Nucleus accumbens (tissue), 56 donors: ENCODE results near the gene SLC26A2.
A peak's percentile ranks its signal among the peaks of the same experiment; 100 is the strongest.

Experiments used
- DNase-seq, 56 donors: peaks; one replicate each; lab custom pipeline; 2025; lab: John Stamatoyannopoulos, UW

Gene SLC26A2

DNA sequence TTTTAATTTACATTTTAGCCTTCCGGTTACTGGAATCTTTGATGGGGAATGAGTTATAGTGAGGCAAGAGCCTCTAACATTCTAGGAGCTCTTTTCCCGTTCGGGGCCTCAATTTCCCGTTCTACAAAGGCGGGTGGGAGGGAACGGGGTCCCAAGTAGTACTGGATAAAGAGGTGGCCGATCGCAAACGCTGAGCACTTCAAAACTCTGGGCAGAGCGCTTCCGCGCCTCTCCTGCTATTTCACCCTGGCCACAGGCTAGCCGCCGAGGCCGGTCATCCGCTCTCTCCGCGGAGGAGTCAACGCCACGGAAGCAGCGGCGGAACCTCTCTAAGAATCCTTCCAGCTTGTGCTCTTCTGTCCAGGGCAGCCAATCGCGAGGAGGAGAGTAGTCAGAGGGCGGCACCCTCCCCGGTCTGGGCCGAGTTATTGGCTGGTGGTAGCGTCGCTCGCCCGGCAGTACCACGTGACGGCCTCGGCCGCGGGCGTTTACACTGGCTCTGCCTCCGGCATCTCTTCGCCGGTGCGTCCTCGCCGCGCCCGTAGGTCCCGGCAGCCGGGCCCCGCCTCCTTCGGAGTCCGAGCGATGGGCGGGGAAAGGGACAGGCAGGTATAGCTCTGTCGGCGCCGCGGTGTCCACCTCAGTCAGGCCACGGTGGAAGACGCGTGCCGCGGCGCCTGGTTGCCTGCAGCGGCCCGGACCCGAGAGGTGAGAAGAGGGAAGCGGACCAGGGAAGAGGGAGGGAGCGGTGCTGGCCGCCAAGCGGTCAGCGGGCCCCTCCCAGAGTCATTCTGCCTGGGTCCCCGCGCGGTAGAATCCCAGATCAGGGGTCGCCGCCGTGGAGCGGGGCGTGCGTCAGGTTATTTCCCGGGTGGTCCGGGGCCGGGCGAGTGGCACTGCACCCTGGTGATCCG, at the start of gene SLC26A2:
Gene SLC26A2 (plus strand): TSS at position 487 of the 914 bp plus-strand sequence. CDS start 16,895 bp downstream, outside the sequence.
- peak; percentile 76 to 99 (median 96) for DNase-seq

GRCh38 chr5:149911031-149911430, 49.5 kb upstream of the SLC26A2 start:
- no peak for DNase-seq

DNA sequence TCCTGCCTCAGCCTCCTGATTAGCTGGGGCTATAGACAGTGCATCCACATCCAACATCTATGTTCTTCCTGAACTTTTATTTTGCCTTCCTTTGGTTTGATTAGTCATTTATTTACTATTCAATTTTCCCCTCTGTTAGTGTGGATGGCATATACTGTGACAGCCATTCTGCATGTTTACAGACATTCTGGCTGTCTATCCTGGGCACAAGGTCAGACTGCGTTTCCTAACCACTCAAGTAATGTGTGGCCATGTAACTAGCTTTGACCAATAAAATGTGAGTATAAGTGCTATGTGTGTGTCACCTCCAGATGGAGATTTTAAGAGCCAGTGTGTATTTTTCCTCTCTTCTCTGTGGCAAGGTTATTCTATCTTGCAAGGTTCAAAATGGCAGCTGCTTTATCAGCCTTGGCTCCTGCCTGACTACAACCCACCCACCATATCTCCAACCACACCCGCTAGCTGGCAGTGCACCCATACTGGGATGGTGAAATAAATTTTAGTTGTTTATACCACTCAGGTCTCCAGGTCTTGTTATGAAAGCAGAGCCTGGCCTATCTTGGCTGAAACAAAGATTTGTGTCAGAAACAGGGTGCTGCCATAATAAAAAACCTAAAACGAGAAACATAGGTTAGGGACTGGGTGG, 48.2 kb upstream of the SLC26A2 start:
- DNase-seq, result no peak

DNA sequence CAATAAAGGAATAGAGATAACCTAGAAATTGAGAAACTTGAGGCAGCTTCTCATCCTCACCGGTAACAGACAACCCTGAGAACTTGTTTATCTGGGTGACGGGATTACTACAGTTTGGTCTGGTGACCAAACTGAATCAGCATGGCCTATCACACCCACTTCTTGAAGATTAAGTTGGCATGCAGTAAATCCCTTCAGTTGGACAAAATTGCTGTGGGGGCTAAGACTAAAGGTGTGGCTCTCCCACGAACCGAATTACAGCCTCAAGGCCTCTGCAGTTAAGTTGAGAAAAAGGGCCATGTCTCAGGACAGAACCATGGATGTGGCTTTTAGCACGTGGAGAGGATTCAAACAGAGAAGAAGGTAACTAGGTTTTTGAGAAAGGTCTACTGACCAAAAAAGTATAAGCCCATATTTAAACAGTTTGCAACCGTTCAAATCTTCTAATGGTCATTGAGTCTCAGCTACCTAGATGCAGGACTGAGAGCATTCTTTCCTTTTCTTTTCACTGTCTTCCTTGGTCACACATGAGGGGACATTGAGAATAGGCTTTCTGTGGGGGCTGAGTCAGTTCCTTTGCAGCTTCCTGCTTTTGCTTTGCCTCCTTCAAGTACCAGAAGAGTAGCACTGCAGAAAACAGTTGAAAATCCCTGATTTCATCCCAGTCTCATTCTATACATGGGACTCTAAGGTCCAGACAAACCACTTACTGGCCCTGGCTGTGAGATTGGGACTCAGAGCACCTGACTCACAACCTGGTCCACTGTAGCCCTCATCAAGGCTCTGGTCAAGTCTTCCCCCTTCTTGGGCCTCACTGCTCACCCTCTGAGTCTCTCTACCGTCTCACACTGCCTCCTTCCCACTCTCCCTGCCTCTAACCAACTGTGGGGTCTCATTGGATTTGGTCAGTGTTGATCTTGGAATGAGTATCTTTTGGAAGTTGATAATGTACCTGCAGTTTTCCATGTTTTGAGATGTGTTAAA, 46.8 kb upstream of the SLC26A2 start:
- no peak for DNase-seq

DNA sequence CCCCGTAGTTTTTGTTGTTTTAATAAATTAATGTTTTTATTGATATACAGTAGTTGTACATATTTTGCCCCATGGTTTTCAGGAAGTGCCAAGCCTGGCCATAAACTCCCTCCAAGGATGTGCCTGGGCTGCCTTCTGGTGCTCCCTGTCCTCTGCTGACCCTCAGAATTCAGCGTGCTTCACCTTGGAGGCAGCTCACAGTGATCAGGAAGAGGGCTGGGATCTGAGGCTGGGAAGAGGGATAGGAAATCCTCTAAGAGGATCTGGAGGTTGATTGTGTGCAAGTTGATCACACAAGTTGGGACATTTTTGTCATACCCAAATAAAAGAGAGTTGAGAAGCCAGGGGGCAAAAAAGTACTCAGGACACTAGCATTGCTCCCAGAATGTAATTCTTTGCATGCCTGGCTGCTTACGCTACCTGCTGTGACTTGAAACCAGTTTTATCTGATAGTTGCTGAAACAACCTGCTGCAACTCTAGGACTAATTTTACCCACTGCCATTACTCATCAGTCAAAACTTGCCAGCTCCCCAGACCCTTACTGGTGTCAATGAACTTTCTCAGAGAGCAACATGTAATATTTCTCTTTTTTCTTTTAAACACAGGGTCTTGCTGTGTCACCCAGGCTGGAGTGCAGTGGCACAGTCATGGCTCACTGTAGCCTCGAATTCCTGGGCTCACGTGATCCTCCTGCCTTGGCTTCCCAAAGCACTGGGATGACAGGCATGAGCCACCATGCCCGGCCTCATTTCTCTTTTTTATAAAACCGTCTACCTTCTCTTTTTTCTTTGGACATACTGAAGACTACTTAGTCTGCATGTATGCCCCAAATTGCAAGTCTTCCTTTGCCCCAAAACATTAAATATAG, 44.9 kb upstream of the SLC26A2 start:
- no peak for DNase-seq

- DNase-seq, result no peak
These were observed 44.1 kb upstream of the SLC26A2 start for GRCh38 chr5:149916334-149917072.

DNA sequence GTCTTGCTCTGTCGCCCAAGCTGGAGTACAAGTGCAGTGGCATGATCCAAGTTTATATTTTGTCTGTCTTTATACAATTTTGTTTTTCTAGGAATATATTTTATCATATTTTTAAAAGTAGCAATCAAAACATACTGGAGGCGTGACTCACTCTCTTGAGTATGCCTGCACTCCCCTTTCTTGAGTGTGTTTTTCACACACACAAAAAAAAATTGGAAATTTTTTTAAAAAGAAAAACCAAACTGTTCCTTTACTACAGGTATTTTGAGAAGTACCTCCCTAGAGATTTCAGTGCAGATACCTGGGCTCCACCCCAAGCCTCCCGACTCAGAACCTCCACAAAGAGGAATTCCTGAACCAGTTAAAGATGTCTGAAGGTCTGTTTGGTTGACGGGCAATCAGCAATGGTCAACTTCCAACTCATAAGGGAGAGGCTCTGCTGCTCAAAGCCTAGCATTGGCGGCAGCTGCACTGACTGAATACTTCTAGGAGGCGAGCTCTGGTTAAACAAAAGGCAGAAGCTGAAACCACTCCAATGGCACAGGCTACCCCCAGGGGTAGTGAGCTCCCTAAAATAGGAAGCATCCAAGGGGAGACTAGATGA, 43.4 kb upstream of the SLC26A2 start:
- DNase-seq, result no peak

GRCh38 chr5:149921597-149921996, 39.0 kb upstream of the SLC26A2 start:
- DNase-seq, result no peak

- DNase-seq, result no peak
These were observed 37.6 kb upstream of the SLC26A2 start for GRCh38 chr5:149922950-149923349.

DNA sequence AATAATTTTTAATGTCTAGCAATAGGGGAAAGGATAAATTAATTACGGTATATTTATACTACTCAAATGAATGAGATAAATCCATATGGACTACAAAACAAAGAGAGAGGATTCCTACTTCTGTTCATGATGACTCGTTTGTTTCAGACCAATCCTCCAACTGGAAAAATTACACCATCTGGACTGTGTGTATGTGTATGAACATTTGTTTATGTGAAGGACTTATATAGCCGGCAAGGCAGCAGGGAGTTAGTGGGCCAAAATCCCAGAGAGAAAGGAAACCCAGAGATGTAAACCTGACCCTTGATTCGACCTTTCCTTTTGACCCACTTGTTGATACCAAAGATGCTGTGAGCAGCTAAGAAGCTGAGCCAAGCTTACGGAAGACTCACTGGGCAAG, 36.1 kb upstream of the SLC26A2 start:
- DNase-seq, result no peak

- no peak for DNase-seq
These were observed 30.4 kb upstream of the SLC26A2 start for GRCh38 chr5:149930043-149930748.

DNA sequence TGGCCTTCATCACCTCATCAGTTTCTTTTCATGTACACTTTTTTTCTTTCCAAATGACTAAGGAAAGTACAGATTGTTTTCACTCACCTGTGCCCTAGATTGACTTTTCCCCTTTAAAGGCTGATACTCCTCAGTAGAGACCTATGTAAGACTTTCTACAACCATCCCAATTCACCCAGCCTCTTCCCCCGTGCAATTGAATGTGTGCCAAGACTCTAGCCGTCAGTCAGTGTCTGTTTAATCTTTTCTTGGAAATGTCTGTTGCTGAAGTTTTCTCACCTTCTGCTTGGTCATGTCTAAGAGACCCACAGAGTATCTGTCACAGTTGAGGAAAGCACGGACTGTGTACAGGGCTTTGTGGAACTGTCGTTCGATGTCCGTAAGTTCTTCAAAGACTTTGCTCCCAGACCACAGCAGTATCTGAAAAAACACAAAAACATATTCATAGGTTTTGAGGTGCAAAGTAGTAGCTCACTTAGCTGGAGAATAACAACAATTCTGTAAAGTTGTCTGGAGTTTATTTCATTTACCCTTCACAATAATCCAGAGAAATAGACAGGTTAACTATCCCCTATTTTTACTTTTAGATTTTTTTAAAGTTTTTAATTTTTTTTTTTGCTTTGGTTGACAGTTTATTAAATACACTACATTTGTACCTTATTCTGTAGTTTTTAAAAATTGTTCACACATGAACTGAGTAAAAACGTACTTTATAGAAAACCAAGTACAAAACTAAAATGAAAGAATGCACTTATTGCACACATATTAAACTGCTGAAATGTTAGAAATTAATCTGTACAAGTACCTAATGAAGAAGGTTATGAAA, 29.6 kb upstream of the SLC26A2 start:
- no peak for DNase-seq

GRCh38 chr5:149931992-149932436, 28.5 kb upstream of the SLC26A2 start:
- no peak for DNase-seq

GRCh38 chr5:149932445-149933350, 27.9 kb upstream of the SLC26A2 start:
- DNase-seq, result no peak

DNA sequence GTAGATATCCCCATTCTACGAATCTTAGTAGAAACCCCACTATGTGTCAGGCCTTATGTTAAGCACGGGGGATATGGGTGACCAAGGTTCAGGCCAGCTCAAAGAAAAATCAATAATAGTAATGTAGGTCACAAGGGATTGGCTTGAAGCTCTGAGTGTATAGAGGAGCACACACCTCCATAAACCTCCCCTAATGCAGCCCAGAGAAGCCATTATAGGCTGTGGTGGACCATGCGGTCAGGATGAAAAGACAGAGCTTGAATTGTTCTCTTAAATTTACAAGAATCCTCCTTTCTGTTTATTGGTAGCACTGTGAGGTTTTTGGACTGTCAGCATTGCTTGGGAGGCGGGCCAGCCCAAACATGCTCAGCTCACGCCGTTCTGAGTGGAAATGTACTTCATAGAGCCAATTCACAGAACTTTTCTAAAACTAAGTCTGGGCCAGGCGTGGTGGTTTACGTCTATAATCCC, 25.1 kb upstream of the SLC26A2 start:
- DNase-seq, result no peak
